ENCODE results near the gene OR4E1. TPM values are rescaled to one million over a fixed set of nuclear protein-coding genes. Genes with fewer than 3 reads are reported as not detected.
"Not testable (repeated sequence)": the region's sequence is repeated elsewhere in the genome, so short reads cannot be mapped to it uniquely, and the experiment has no call there.

The OR4E1 gene
- total and polyA plus RNA-seq, 3 experiments from 2014 or later = not detected

DNA sequence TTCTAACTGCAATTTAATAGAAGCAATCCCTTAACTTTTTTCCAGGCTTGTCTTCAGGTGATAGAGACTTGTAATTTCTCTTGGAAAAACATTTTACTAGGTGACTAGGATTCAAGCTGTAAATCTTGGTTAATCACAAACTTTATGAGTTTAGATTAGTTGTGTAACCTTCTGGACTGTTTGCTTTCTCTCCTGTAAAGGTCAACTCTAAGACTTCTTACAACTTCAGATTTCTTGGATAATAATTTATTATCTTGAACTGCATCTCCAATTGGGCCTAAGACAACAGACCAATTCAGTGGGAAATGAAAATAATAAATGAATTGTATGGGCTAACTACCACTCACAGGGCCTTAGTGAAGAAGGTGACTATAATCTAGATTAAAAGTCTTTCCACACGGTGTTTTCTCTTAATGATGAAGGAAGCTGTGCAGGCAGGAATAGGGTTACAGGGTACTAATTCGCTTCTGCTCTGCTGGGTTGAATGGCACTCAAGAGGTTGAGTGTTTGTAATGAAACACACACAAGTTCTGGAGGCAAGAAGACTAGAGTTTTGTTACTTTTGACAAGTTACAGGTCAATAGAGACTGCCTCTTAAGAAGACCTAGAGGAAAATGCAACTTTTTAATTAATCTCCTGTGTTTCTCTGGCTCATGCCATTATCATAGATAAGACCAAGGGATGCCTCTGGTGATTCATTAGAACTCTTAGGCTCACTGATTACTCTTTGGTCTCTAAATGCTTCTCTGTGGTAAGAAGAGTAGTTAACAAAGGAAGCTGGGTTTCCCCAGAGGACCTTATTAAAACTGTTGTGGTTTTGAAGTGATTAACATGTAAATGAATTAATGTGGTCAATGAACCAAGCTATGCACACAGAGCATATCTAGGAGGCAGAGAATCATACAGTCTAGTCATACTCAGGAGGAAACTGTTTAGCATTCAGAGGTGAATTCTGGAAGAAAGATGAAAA is 30.0 kb upstream of the OR4E1 start:
- peak overlapping the region in 3 of 8 donors; percentile 10 to 59 (median 12) for H3K27ac Mint-ChIP-seq
- Histone ChIP-seq H3K4me3 (ENCODE audit: low read length) (no peak overlapping the region), H3K36me3 (ENCODE audit: insufficient read depth, low read length) (no peaks in the 10 kb centered on the region), H3K27me3 (ENCODE audit: insufficient read depth, low read length, poor library complexity, severe bottlenecking) (no peaks in the 10 kb centered on the region), H3K9me3 (ENCODE audit: low read length) (no peaks in the 10 kb centered on the region), H3K27ac (ENCODE audit: low read depth, low read length) (no peak overlapping the region), H3K4me1 (ENCODE audit: insufficient read depth, low read length) (peaks cover 4% of the 10 kb centered on the region)
- H3K9me3 Mint-ChIP-seq = peaks cover 0 to 3% (median 0%) of the 10 kb centered on the region in 5 donors
- CTCF ChIA-PET = interaction anchor here (0.8 to 0.9 kb wide), 2 partner anchors 853 to 867 kb away, joined by 3 to 4 read pairs; no protein-coding TSS in a partner anchor
- POLR2A ChIA-PET = no interaction called here
- DNase-seq = peak in 1 of 5 donors; percentile 46
- H3K4me3 Mint-ChIP-seq = no peak overlapping the region
- peaks cover 8 to 28% of the 10 kb centered on the region in 2 donors for H3K27me3 Mint-ChIP-seq
- H3K36me3 Mint-ChIP-seq = no peaks in the 10 kb centered on the region
- H3K4me1 Mint-ChIP-seq = peaks cover 15 to 23% (median 21%) of the 10 kb centered on the region in 3 donors

GRCh38 chr14:21702316-21702715 is 28.7 kb upstream of the OR4E1 start:
- CTCF ChIA-PET = no interaction called here
- H3K4me3 Mint-ChIP-seq = no peak overlapping the region

DNA sequence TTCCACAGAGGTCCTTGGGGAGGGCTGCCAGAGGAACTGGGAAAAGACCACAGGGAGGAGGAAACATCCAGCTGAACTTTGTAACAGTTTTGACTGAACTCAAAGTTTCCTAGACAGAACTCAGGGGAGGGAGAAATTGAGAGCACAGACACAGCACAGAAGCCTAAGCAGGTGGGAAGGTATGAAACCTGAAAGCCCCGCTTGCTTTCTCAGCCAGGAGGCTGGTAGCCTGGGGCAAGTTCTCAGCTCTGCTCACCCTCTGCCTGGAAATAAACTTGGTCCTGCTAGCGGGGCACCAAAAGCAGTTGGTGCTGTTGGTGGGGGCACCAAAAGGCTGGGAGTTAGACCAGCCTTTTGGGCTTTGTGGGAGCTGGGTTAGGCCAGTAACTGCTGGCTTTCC is 25.9 kb upstream of the OR4E1 start:
- peaks cover 13 to 17% (median 17%) of the 10 kb centered on the region in 3 donors for H3K4me1 Mint-ChIP-seq
- DNase-seq = no peak
- no peak overlapping the region for H3K4me3 Mint-ChIP-seq
- no peak overlapping the region for H3K27ac ChIP-seq (ENCODE audit: low read depth, low read length)
- no peaks in the 10 kb centered on the region for H3K9me3 ChIP-seq (ENCODE audit: low read length)
- POLR2A ChIA-PET = no interaction called here
- CTCF ChIA-PET = interaction anchor here (1.3 kb wide), 1 partner anchor 11 kb away, joined by 3 read pairs; no protein-coding TSS in a partner anchor
- no peak overlapping the region for H3K27ac Mint-ChIP-seq
- no peaks in the 10 kb centered on the region for H3K36me3 ChIP-seq (ENCODE audit: insufficient read depth, low read length)
- peaks cover 3% of the 10 kb centered on the region for H3K4me1 ChIP-seq (ENCODE audit: insufficient read depth, low read length)
- H3K9me3 Mint-ChIP-seq = peaks cover 0 to 5% (median 0%) of the 10 kb centered on the region in 5 donors
- H3K36me3 Mint-ChIP-seq = peaks cover 0 to 1% (median 0%) of the 10 kb centered on the region in 3 donors
- H3K27me3 Mint-ChIP-seq = peaks cover 9 to 22% of the 10 kb centered on the region in 2 donors
- no peak overlapping the region for H3K4me3 ChIP-seq (ENCODE audit: low read length)
- H3K27me3 ChIP-seq (ENCODE audit: insufficient read depth, low read length, poor library complexity, severe bottlenecking) = no peaks in the 10 kb centered on the region

More at GRCh38 chr14:21702316-21702715, 28.7 kb upstream of the OR4E1 start:
- POLR2A ChIA-PET = no interaction called here
- Mint-ChIP-seq H3K9me3 (peaks cover 0 to 3% (median 0%) of the 10 kb centered on the region in 5 donors), H3K27ac (no peak overlapping the region), H3K27me3 (peaks cover 4 to 17% of the 10 kb centered on the region in 2 donors), H3K4me1 (peaks cover 15 to 23% (median 21%) of the 10 kb centered on the region in 3 donors), H3K36me3 (no peaks in the 10 kb centered on the region)
- Histone ChIP-seq H3K36me3 (ENCODE audit: insufficient read depth, low read length) (no peaks in the 10 kb centered on the region), H3K4me3 (ENCODE audit: low read length) (no peak overlapping the region), H3K27me3 (ENCODE audit: insufficient read depth, low read length, poor library complexity, severe bottlenecking) (no peaks in the 10 kb centered on the region), H3K9me3 (ENCODE audit: low read length) (no peaks in the 10 kb centered on the region), H3K4me1 (ENCODE audit: insufficient read depth, low read length) (peaks cover 4% of the 10 kb centered on the region), H3K27ac (ENCODE audit: low read depth, low read length) (no peak overlapping the region)
- DNase-seq = no peak

GRCh38 chr14:21698538-21698937 is 24.9 kb upstream of the OR4E1 start:
- CTCF ChIA-PET; H3K27ac ChIP-seq (ENCODE audit: low read depth, low read length); H3K4me1 ChIP-seq (ENCODE audit: insufficient read depth, low read length); DNase-seq; H3K4me3 Mint-ChIP-seq; H3K27ac Mint-ChIP-seq; H3K9me3 ChIP-seq (ENCODE audit: low read length); POLR2A ChIA-PET; H3K4me3 ChIP-seq (ENCODE audit: low read length); H3K9me3 Mint-ChIP-seq; H3K27me3 ChIP-seq (ENCODE audit: insufficient read depth, low read length, poor library complexity, severe bottlenecking); H3K36me3 ChIP-seq (ENCODE audit: insufficient read depth, low read length); H3K36me3 Mint-ChIP-seq; H3K4me1 Mint-ChIP-seq: not testable (repeated sequence)
- H3K27me3 Mint-ChIP-seq = peaks cover 9 to 25% of the 10 kb centered on the region in 2 donors

- H3K27ac ChIP-seq (ENCODE audit: low read depth, low read length); H3K9me3 ChIP-seq (ENCODE audit: low read length); DNase-seq; H3K27me3 ChIP-seq (ENCODE audit: insufficient read depth, low read length, poor library complexity, severe bottlenecking); H3K9me3 Mint-ChIP-seq; POLR2A ChIA-PET; CTCF ChIA-PET; H3K36me3 ChIP-seq (ENCODE audit: insufficient read depth, low read length); H3K4me1 Mint-ChIP-seq; H3K4me3 Mint-ChIP-seq; H3K4me3 ChIP-seq (ENCODE audit: low read length); H3K27ac Mint-ChIP-seq; H3K4me1 ChIP-seq (ENCODE audit: insufficient read depth, low read length); H3K36me3 Mint-ChIP-seq: not testable (repeated sequence)
- peaks cover 14 to 28% of the 10 kb centered on the region in 2 donors for H3K27me3 Mint-ChIP-seq
These were observed 24.0 kb upstream of the OR4E1 start for GRCh38 chr14:21697662-21698061.

DNA sequence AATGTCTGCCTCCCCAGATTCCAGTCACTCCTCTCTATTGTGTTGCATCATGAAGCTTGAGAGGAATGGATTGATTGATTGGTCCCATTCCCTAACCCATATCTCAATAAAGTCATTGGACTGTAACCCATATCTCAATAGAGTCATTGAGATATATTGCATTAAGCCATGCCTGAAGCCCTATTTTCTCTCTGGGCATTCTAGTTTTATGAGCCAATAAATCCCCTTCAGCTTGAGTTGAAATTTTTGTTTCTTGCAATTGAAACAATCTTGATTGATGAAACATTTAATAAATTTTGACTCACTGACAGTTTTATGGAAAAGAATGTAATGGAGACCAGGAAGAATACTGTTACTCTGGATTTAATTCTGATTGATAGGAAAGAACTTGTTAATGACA is 20.8 kb upstream of the OR4E1 start:
- Mint-ChIP-seq H3K27me3 (peaks cover 11 to 50% of the 10 kb centered on the region in 2 donors), H3K4me3 (no peak overlapping the region), H3K4me1 (no peaks in the 10 kb centered on the region), H3K9me3 (peaks cover 0 to 2% (median 0%) of the 10 kb centered on the region in 5 donors), H3K36me3 (peaks cover 0 to 1% (median 0%) of the 10 kb centered on the region in 3 donors), H3K27ac (no peak overlapping the region)
- H3K4me3 ChIP-seq (ENCODE audit: low read length) = no peak overlapping the region
- no peaks in the 10 kb centered on the region for H3K4me1 ChIP-seq (ENCODE audit: insufficient read depth, low read length)
- no peak for DNase-seq
- CTCF ChIA-PET = no interaction called here
- no peaks in the 10 kb centered on the region for H3K36me3 ChIP-seq (ENCODE audit: insufficient read depth, low read length)
- H3K9me3 ChIP-seq (ENCODE audit: low read length) = no peaks in the 10 kb centered on the region
- no peaks in the 10 kb centered on the region for H3K27me3 ChIP-seq (ENCODE audit: insufficient read depth, low read length, poor library complexity, severe bottlenecking)
- H3K27ac ChIP-seq (ENCODE audit: low read depth, low read length) = no peak overlapping the region
- POLR2A ChIA-PET = no interaction called here

DNA sequence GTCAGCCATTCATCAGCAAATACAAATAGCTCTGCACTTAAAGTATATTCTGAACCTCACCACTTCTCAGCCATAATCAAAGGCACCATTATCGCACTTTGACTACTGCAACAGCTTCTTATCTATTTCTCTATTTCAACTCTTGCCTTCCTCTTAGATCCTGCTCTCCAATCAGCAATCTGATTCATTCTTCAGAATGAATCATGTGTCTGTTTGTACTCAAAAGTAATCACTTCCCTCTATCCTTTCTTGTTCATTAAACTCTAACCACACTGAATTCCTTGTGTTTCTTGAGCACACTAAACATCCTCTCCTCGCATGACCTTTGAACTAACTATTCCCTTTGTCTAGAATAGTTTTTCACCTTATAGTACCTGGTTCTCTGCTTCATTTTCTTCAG is 12.8 kb upstream of the OR4E1 start:
- ChIA-PET CTCF (no interaction called here), POLR2A (no interaction called here)
- Histone ChIP-seq H3K27me3 (ENCODE audit: insufficient read depth, low read length, poor library complexity, severe bottlenecking) (no peaks in the 10 kb centered on the region), H3K4me1 (ENCODE audit: insufficient read depth, low read length) (no peaks in the 10 kb centered on the region), H3K36me3 (ENCODE audit: insufficient read depth, low read length) (no peaks in the 10 kb centered on the region), H3K27ac (ENCODE audit: low read depth, low read length) (no peak overlapping the region), H3K4me3 (ENCODE audit: low read length) (no peak overlapping the region), H3K9me3 (ENCODE audit: low read length) (no peaks in the 10 kb centered on the region)
- Mint-ChIP-seq H3K27me3 (peaks cover 6 to 49% of the 10 kb centered on the region in 2 donors), H3K9me3 (peaks cover 0 to 8% (median 0%) of the 10 kb centered on the region in 5 donors), H3K4me1 (no peaks in the 10 kb centered on the region), H3K36me3 (no peaks in the 10 kb centered on the region), H3K27ac (no peak overlapping the region), H3K4me3 (no peak overlapping the region)
- DNase-seq = no peak

DNA sequence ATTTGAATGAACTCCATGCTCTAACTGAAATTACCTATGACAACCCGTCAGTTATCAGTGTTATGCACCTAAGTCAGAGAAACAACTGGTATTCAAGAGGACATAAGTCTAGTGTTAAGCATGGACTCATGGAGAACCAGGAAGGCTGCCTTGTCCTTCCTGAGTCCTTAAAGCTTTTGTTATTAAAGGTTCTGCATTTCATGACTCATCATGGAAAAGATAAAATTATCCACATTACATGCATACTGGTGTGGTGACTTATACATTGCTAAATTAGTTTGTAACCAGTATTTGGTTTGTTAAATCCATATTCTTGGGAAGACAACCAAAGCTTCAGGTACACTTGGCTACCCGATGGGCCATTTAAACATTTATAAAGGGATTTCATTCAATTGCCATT is 6.5 kb upstream of the OR4E1 start:
- H3K4me1 Mint-ChIP-seq = no peaks in the 10 kb centered on the region
- H3K9me3 Mint-ChIP-seq = peaks cover 0 to 7% (median 4%) of the 10 kb centered on the region in 5 donors
- Histone ChIP-seq H3K27me3 (ENCODE audit: insufficient read depth, low read length, poor library complexity, severe bottlenecking) (no peaks in the 10 kb centered on the region), H3K4me3 (ENCODE audit: low read length) (no peak overlapping the region), H3K9me3 (ENCODE audit: low read length) (no peaks in the 10 kb centered on the region), H3K27ac (ENCODE audit: low read depth, low read length) (no peak overlapping the region), H3K36me3 (ENCODE audit: insufficient read depth, low read length) (no peaks in the 10 kb centered on the region), H3K4me1 (ENCODE audit: insufficient read depth, low read length) (no peaks in the 10 kb centered on the region)
- CTCF ChIA-PET = no interaction called here
- H3K27me3 Mint-ChIP-seq = peaks cover 10 to 46% of the 10 kb centered on the region in 2 donors
- POLR2A ChIA-PET = no interaction called here
- no peak for DNase-seq
- no peak overlapping the region for H3K27ac Mint-ChIP-seq
- H3K4me3 Mint-ChIP-seq = no peak overlapping the region
- no peaks in the 10 kb centered on the region for H3K36me3 Mint-ChIP-seq

Measured in CD8-positive, alpha-beta memory T cell (primary cell).